Activated T-helper 2 cell treated with anti-CD3 and anti-CD28 coated beads, Interferon-gamma antibody, Interleukin-2, Interleukin-4, amounts not matched to agents 10 μg/mL and 5 μg/mL and 100 μg/mL, durations not matched to agents 14 hours and 24 hours and 36 hours (primary cell): Measurements from ENCODE around the gene HOXD8. TPM values are rescaled to one million over a fixed set of nuclear protein-coding genes. Genes with fewer than 3 reads are reported as not detected.

Source experiments
- DNase-seq: peaks from one replicate; pipeline ENCODE4 v3.0.0; 2021; ENCODE audit warnings: low spot score
- H3K27ac Mint-ChIP-seq: one replicate; pipeline ENCODE4 v1.8.0; 2021; ENCODE audit warnings: mixed read lengths
- H3K27me3 Mint-ChIP-seq: one replicate; pipeline ENCODE4 v1.8.0; 2021; ENCODE audit warnings: low read depth, mixed read lengths
- H3K36me3 Mint-ChIP-seq: one replicate; pipeline ENCODE4 v1.8.0; 2021; ENCODE audit warnings: low read depth, mixed read lengths
- H3K4me1 Mint-ChIP-seq: one replicate; pipeline ENCODE4 v1.8.0; 2021; ENCODE audit warnings: low read depth, mixed read lengths
- H3K4me3 Mint-ChIP-seq: one replicate; pipeline ENCODE4 v1.8.0; 2021; ENCODE audit warnings: low read depth, mild to moderate bottlenecking, moderate library complexity, mixed read lengths
- H3K9me3 Mint-ChIP-seq: one replicate; pipeline ENCODE4 v1.8.0; 2021; ENCODE audit warnings: mixed read lengths
- intact Hi-C: fragments of 100-400 bp; cut with micrococcal nuclease; formaldehyde crosslinking; loops from one replicate; pipeline ENCODE4 v1.15.1; 2023
- total RNA-seq: library from RNA; stranded (reverse); gene quantifications from 2 replicates; pipeline ENCODE4 v1.2.3, GENCODE V29; 2022

Gene HOXD8
- total RNA-seq, 1 donor from 2014 or later = not detected

- H3K27ac Mint-ChIP-seq = no peak overlapping the region
- H3K4me1 Mint-ChIP-seq = peaks cover 12% of the 10 kb centered on the region
- H3K27me3 Mint-ChIP-seq = peaks cover 91% of the 10 kb centered on the region
- no peak for DNase-seq
- H3K9me3 Mint-ChIP-seq = no peaks in the 10 kb centered on the region
- intact Hi-C loops = no loop called here
- H3K4me3 Mint-ChIP-seq = no peak overlapping the region
- H3K36me3 Mint-ChIP-seq = no peaks in the 10 kb centered on the region
Observed at GRCh38 chr2:176101842-176102241, 27.7 kb upstream of the HOXD8 start.

GRCh38 chr2:176102309-176102866 lies 27.1 kb upstream of the HOXD8 start:
- no peak for DNase-seq
- H3K9me3 Mint-ChIP-seq = no peaks in the 10 kb centered on the region
- peaks cover 8% of the 10 kb centered on the region for H3K4me1 Mint-ChIP-seq
- no peak overlapping the region for H3K4me3 Mint-ChIP-seq
- H3K27me3 Mint-ChIP-seq = peaks cover 89% of the 10 kb centered on the region
- H3K36me3 Mint-ChIP-seq = no peaks in the 10 kb centered on the region
- H3K27ac Mint-ChIP-seq = no peak overlapping the region
- intact Hi-C loops = no loop called here

GRCh38 chr2:176103194-176103593 lies 26.3 kb upstream of the HOXD8 start:
- H3K4me3 Mint-ChIP-seq = no peak overlapping the region
- intact Hi-C loops = no loop called here
- H3K4me1 Mint-ChIP-seq = peaks cover 3% of the 10 kb centered on the region
- DNase-seq = no peak
- H3K27me3 Mint-ChIP-seq = peaks cover 83% of the 10 kb centered on the region
- no peaks in the 10 kb centered on the region for H3K36me3 Mint-ChIP-seq
- no peaks in the 10 kb centered on the region for H3K9me3 Mint-ChIP-seq
- no peak overlapping the region for H3K27ac Mint-ChIP-seq

- Mint-ChIP-seq H3K27me3 (peaks cover 80% of the 10 kb centered on the region), H3K4me1 (peaks cover 3% of the 10 kb centered on the region), H3K27ac (no peak overlapping the region), H3K36me3 (no peaks in the 10 kb centered on the region), H3K9me3 (no peaks in the 10 kb centered on the region), H3K4me3 (no peak overlapping the region)
- intact Hi-C loops = no loop called here
- no peak for DNase-seq
Observed at GRCh38 chr2:176103742-176104315, 25.7 kb upstream of the HOXD8 start.

GRCh38 chr2:176104316-176105077 lies 25.0 kb upstream of the HOXD8 start:
- no peak for DNase-seq
- intact Hi-C loops = no loop called here
- H3K4me3 Mint-ChIP-seq = no peak overlapping the region
- H3K4me1 Mint-ChIP-seq = peaks cover 3% of the 10 kb centered on the region
- H3K9me3 Mint-ChIP-seq = no peaks in the 10 kb centered on the region
- H3K27me3 Mint-ChIP-seq = peaks cover 80% of the 10 kb centered on the region
- peaks cover 4% of the 10 kb centered on the region for H3K36me3 Mint-ChIP-seq
- no peak overlapping the region for H3K27ac Mint-ChIP-seq

GRCh38 chr2:176105078-176105729 lies 24.3 kb upstream of the HOXD8 start:
- intact Hi-C loops = no loop called here
- H3K9me3 Mint-ChIP-seq = no peaks in the 10 kb centered on the region
- no peak overlapping the region for H3K4me3 Mint-ChIP-seq
- peaks cover 3% of the 10 kb centered on the region for H3K4me1 Mint-ChIP-seq
- peaks cover 4% of the 10 kb centered on the region for H3K36me3 Mint-ChIP-seq
- DNase-seq = no peak
- H3K27me3 Mint-ChIP-seq = peaks cover 83% of the 10 kb centered on the region
- H3K27ac Mint-ChIP-seq = peak overlapping the region; percentile 19

- no peaks in the 10 kb centered on the region for H3K9me3 Mint-ChIP-seq
- peak overlapping the region; percentile 26 for H3K27ac Mint-ChIP-seq
- H3K36me3 Mint-ChIP-seq = peaks cover 4% of the 10 kb centered on the region
- no peak overlapping the region for H3K4me3 Mint-ChIP-seq
- H3K27me3 Mint-ChIP-seq = peaks cover 81% of the 10 kb centered on the region
- intact Hi-C loops = no loop called here
- peaks cover 3% of the 10 kb centered on the region for H3K4me1 Mint-ChIP-seq
- no peak for DNase-seq
Observed at GRCh38 chr2:176105730-176106580, 23.6 kb upstream of the HOXD8 start.

- DNase-seq = no peak
- H3K9me3 Mint-ChIP-seq = no peaks in the 10 kb centered on the region
- peaks cover 79% of the 10 kb centered on the region for H3K27me3 Mint-ChIP-seq
- intact Hi-C loops = no loop called here
- H3K27ac Mint-ChIP-seq = peak within 1 kb of the TSS; percentile 26
- H3K4me1 Mint-ChIP-seq = peaks cover 6% of the 10 kb centered on the region
- H3K4me3 Mint-ChIP-seq = no peak within 1 kb of the TSS
- H3K36me3 Mint-ChIP-seq = peaks cover 4% of the 10 kb centered on the region
Observed at GRCh38 chr2:176106581-176107539, 22.6 kb upstream of the HOXD8 start, which contains the start of gene HOXD11. Gene HOXD11 (plus strand): TSS chr2:176107280. CDS start chr2:176107356, 76 bp downstream.

GRCh38 chr2:176107731-176108181 lies 21.7 kb upstream of the HOXD8 start:
- intact Hi-C loops = no loop called here
- peaks cover 6% of the 10 kb centered on the region for H3K4me1 Mint-ChIP-seq

GRCh38 chr2:176109192-176109901 lies 20.2 kb upstream of the HOXD8 start:
- Mint-ChIP-seq H3K27me3 (peaks cover 82% of the 10 kb centered on the region), H3K9me3 (no peaks in the 10 kb centered on the region), H3K4me3 (no peak overlapping the region), H3K4me1 (peaks cover 6% of the 10 kb centered on the region), H3K27ac (no peak overlapping the region), H3K36me3 (peaks cover 4% of the 10 kb centered on the region)
- DNase-seq = no peak
- intact Hi-C loops = no loop called here

More at GRCh38 chr2:176107731-176108181, 21.7 kb upstream of the HOXD8 start:
- Mint-ChIP-seq H3K27me3 (peaks cover 79% of the 10 kb centered on the region), H3K27ac (no peak overlapping the region), H3K4me3 (no peak overlapping the region), H3K36me3 (peaks cover 4% of the 10 kb centered on the region), H3K9me3 (no peaks in the 10 kb centered on the region)
- no peak for DNase-seq

GRCh38 chr2:176109946-176110345 lies 19.6 kb upstream of the HOXD8 start:
- Mint-ChIP-seq H3K27me3 (peaks cover 78% of the 10 kb centered on the region), H3K36me3 (peaks cover 4% of the 10 kb centered on the region), H3K4me3 (no peak overlapping the region), H3K4me1 (peaks cover 6% of the 10 kb centered on the region), H3K27ac (no peak overlapping the region), H3K9me3 (no peaks in the 10 kb centered on the region)
- DNase-seq = no peak
- intact Hi-C loops = loop anchor here (2.0 kb wide), 3 partner anchors 13 to 31 kb away; partner anchors contain the start of gene HOXD8
